ENCODE measurements around the gene KLRC3. TPM values are rescaled to one million over a fixed set of nuclear protein-coding genes. Genes with fewer than 3 reads are reported as not detected.
"Not testable (repeated sequence)": the region's sequence is repeated elsewhere in the genome, so short reads cannot be mapped to it uniquely, and the experiment has no call there.

KLRC3 gene
- total RNA-seq, 2 experiments from 2014 or later = 2.0 to 2.8 TPM

DNA sequence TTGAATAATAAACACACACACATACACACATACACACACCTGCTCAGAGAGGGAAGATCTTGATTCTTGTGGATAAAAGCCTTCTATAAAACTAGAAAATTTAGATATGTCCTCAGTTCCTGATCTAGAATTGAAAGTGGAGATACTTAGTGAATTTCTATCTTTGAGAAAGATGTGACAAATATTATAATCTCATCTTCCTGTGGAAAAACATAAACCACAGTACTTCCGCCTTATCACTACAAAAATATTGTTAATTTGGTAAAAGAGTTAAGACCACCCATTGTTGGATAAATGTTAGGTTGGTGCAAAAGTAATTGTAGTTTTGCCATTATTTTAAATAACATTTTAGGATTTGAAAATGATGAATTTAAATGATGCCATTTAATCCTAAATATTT lies 30.5 kb downstream of the KLRC3 start, which contains the start of gene KLRK1:
TSS of gene KLRK1 (minus strand) at position 138 of the 400 bp plus-strand sequence. CDS start 1,231 bp downstream, outside the sequence.
- peak within 1 kb of the TSS; percentile 90 for H3K4me3 Mint-ChIP-seq
- intact Hi-C loops (cut with micrococcal nuclease) = loop anchor here (2.0 to 10.0 kb wide), 3 partner anchors 25 to 715 kb away; no protein-coding TSS in a partner anchor
- CTCF ChIA-PET = interaction anchor here (1.0 to 3.1 kb wide), 2 partner anchors 24 to 165 kb away, joined by 3 to 20 read pairs; no protein-coding TSS in a partner anchor
- no peaks in the 10 kb centered on the region for H3K9me3 Mint-ChIP-seq
- DNase-seq (no peak), ATAC-seq (no peak)
- H3K27me3 Mint-ChIP-seq = no peaks in the 10 kb centered on the region
- peak within 1 kb of the TSS; percentile 97 for H3K27ac Mint-ChIP-seq
- POLR2A ChIA-PET = interaction anchor here (1.0 to 6.3 kb wide), 10 partner anchors 17 to 716 kb away, joined by 3 to 139 read pairs (median 20); partner anchors contain the start of gene CD69
- TF ChIP-seq, protein P1, sequence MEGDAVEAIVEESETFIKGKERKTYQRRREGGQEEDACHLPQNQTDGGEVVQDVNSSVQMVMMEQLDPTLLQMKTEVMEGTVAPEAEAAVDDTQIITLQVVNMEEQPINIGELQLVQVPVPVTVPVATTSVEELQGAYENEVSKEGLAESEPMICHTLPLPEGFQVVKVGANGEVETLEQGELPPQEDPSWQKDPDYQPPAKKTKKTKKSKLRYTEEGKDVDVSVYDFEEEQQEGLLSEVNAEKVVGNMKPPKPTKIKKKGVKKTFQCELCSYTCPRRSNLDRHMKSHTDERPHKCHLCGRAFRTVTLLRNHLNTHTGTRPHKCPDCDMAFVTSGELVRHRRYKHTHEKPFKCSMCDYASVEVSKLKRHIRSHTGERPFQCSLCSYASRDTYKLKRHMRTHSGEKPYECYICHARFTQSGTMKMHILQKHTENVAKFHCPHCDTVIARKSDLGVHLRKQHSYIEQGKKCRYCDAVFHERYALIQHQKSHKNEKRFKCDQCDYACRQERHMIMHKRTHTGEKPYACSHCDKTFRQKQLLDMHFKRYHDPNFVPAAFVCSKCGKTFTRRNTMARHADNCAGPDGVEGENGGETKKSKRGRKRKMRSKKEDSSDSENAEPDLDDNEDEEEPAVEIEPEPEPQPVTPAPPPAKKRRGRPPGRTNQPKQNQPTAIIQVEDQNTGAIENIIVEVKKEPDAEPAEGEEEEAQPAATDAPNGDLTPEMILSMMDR (IDR thresholded peaks at IDR 0.05) = no peak
- H3K36me3 Mint-ChIP-seq (ENCODE audit: low read depth) = peaks cover 46% of the 10 kb centered on the region
- peaks cover 45% of the 10 kb centered on the region for H3K4me1 Mint-ChIP-seq (ENCODE audit: low read depth)

DNA sequence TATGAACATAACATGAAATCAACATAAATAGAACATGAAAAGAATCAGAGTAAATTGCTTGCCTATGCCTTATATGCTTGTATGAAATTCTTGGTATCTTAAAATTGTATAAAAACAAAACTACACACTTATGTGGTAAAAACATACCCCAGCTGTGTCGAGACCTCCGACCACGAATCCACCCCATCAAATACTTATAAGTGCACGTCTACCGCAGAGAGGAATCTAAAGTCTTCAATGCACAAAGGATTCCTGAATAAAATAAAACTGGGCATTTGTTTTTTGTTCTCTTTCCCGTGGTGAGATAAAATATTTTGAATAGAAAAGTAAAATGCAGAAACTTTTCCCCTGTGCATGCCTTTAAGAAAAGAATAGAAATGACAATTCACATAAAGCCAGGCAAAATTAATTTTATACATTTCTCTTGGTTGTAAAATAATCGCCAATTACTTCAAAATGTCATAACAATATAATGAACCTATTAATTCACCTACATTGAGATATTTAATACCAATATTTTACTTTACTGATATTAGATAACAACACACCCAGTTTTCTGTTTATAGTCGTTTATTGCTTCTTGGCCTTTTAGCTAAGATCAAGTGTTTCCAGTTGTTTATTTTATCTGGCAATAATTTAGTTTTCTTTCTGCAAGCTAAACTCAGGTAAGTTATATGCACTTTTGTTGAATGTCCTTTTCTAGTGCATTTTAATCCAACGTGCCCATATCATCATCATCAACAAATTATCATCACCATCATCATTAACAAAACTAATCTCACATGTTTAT lies 31.6 kb downstream of the KLRC3 start:
- CTCF ChIA-PET = interaction anchor here (1.0 to 1.2 kb wide), 3 partner anchors 23 to 166 kb away, joined by 3 to 8 read pairs (median 3); no protein-coding TSS in a partner anchor
- intact Hi-C loops (cut with micrococcal nuclease) = loop anchor here (10.0 kb wide), 1 partner anchor 714 kb away; no protein-coding TSS in a partner anchor
- DNase-seq = peak; percentile 48
- TF ChIP-seq, protein P1 (IDR thresholded peaks at IDR 0.05) = no peak
- Mint-ChIP-seq H3K4me1 (ENCODE audit: low read depth) (peaks cover 46% of the 10 kb centered on the region), H3K36me3 (ENCODE audit: low read depth) (peaks cover 57% of the 10 kb centered on the region), H3K27ac (peak overlapping the region; percentile 95), H3K27me3 (no peaks in the 10 kb centered on the region), H3K4me3 (peak overlapping the region; percentile 90), H3K9me3 (peaks cover 6% of the 10 kb centered on the region)
- POLR2A ChIA-PET = interaction anchor here (0.7 to 6.3 kb wide), 23 partner anchors 8 to 741 kb away, joined by 3 to 139 read pairs (median 4); partner anchors contain the start of genes CD69 and CLEC2D
- no peak for ATAC-seq

DNA sequence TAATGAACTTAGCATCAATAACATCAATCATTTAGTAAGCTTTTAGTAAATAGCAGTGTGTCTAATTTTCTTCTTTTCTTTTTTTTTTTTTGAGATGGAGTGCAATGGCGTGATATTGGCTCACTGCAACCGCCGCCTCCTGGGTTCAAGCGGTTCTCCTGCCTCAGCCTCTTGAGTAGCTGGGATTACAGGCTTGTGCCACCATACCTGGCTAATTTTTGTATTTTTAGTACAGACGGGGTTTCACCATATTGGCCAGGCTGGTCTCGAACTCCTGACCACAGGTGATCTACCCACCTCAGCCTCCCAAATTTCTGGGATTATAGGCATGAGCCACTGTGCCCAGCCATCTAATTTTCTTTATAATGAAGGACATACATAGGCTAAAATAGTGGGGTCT lies 32.9 kb downstream of the KLRC3 start:
- not testable (repeated sequence) for H3K9me3 Mint-ChIP-seq, H3K27me3 Mint-ChIP-seq, ATAC-seq
- intact Hi-C loops (cut with micrococcal nuclease) = loop anchor here (10.0 kb wide), 1 partner anchor 713 kb away; no protein-coding TSS in a partner anchor
- POLR2A ChIA-PET = interaction anchor here (0.9 to 6.3 kb wide), 24 partner anchors 8 to 740 kb away, joined by 3 to 139 read pairs (median 6); partner anchors contain the start of genes CD69 and CLEC2D
- CTCF ChIA-PET = interaction anchor here (1.2 to 2.1 kb wide), 3 partner anchors 21 to 170 kb away, joined by 3 to 6 read pairs (median 6); no protein-coding TSS in a partner anchor
- H3K4me3 Mint-ChIP-seq = peak overlapping the region; percentile 90
- H3K36me3 Mint-ChIP-seq (ENCODE audit: low read depth) = peaks cover 68% of the 10 kb centered on the region
- peak; percentile 47 for DNase-seq
- H3K4me1 Mint-ChIP-seq (ENCODE audit: low read depth) = peaks cover 44% of the 10 kb centered on the region
- H3K27ac Mint-ChIP-seq = peak overlapping the region; percentile 95

- Mint-ChIP-seq H3K9me3 (peaks cover 6% of the 10 kb centered on the region), H3K36me3 (ENCODE audit: low read depth) (peaks cover 74% of the 10 kb centered on the region), H3K27me3 (no peaks in the 10 kb centered on the region), H3K4me3 (peak overlapping the region; percentile 90), H3K27ac (peak overlapping the region; percentile 95), H3K4me1 (ENCODE audit: low read depth) (peaks cover 39% of the 10 kb centered on the region)
- DNase-seq (no peak), ATAC-seq (no peak)
- intact Hi-C loops (cut with micrococcal nuclease) = loop anchor here (10.0 kb wide), 1 partner anchor 712 kb away; no protein-coding TSS in a partner anchor
- CTCF ChIA-PET = interaction anchor here (1.2 to 2.7 kb wide), 4 partner anchors 20 to 171 kb away, joined by 3 to 13 read pairs (median 6); no protein-coding TSS in a partner anchor
- POLR2A ChIA-PET = interaction anchor here (0.6 to 6.3 kb wide), 21 partner anchors 9 to 740 kb away, joined by 3 to 139 read pairs (median 6); partner anchors contain the start of genes CD69 and CLEC2D
- TF ChIP-seq, protein P1 (IDR thresholded peaks at IDR 0.05) = no peak
These were observed 33.5 kb downstream of the KLRC3 start for GRCh38 chr12:10386857-10387256.

DNA sequence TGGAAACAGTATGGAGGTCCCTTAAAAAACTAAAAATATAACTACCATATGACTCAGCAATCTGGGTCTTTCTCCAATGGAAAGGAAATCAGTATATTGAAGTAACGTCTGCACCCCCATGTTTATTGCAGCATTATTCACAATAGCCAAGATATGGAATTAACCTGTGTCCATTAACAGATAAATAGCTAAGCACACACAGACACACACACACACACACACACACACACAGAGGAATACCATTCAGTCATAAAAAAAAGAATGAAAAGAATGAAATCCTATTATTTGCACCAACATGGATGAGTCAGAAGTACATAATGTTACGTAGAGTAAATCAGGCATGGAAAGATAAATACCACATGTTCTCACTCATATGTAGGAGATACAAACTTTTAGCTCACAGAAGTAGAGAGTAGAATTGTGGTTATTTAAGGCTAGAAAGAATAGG lies 35.2 kb downstream of the KLRC3 start:
- Mint-ChIP-seq H3K36me3 (ENCODE audit: low read depth) (peaks cover 91% of the 10 kb centered on the region), H3K27me3 (no peaks in the 10 kb centered on the region), H3K27ac (peak overlapping the region; percentile 92), H3K4me1 (ENCODE audit: low read depth) (peaks cover 47% of the 10 kb centered on the region), H3K9me3 (peaks cover 6% of the 10 kb centered on the region), H3K4me3 (peak overlapping the region; percentile 90)
- intact Hi-C loops (cut with micrococcal nuclease) = loop anchor here (10.0 kb wide), 1 partner anchor 710 kb away; no protein-coding TSS in a partner anchor
- POLR2A ChIA-PET = interaction anchor here (0.9 to 6.3 kb wide), 10 partner anchors 9 to 734 kb away, joined by 3 to 139 read pairs (median 5); partner anchors contain the start of genes CD69, CLEC2D and GABARAPL1
- TF ChIP-seq, protein P1 (IDR thresholded peaks at IDR 0.05) = no peak
- DNase-seq (no peak), ATAC-seq (peak; percentile 68)
- CTCF ChIA-PET = interaction anchor here (0.6 to 2.7 kb wide), 8 partner anchors 11 to 172 kb away, joined by 3 to 13 read pairs (median 4); no protein-coding TSS in a partner anchor

Data from activated CD8-positive, alpha-beta T cell treated with anti-CD3 and anti-CD28 coated beads for 36 hours (primary cell).